NCI-H446 (cell line): Measurements from ENCODE around the gene SMIM36.
"Not testable (repeated sequence)": the region's sequence is repeated elsewhere in the genome, so short reads cannot be mapped to it uniquely, and the experiment has no call there.

Experiments
- DNase-seq, 2 experiments: peaks; one replicate each; lab custom pipeline; 2025; lab: John Stamatoyannopoulos, UW

SMIM36 gene

GRCh38 chr17:55433629-55434422, 77.4 kb downstream of the SMIM36 start:
- DNase-seq: no peak

GRCh38 chr17:55433029-55433628, 78.1 kb downstream of the SMIM36 start:
- no peak for DNase-seq

GRCh38 chr17:55432358-55433028, 78.8 kb downstream of the SMIM36 start:
- no peak for DNase-seq

GRCh38 chr17:55431914-55432313, 79.3 kb downstream of the SMIM36 start:
- not testable (repeated sequence) for DNase-seq

- no peak for DNase-seq
Observed at GRCh38 chr17:55430541-55431288, 80.5 kb downstream of the SMIM36 start.

- DNase-seq: no peak
Observed at GRCh38 chr17:55427587-55427882, 83.7 kb downstream of the SMIM36 start.

GRCh38 chr17:55426851-55427586, 84.2 kb downstream of the SMIM36 start:
- DNase-seq: no peak

GRCh38 chr17:55424893-55425540, 86.2 kb downstream of the SMIM36 start:
- no peak for DNase-seq

- DNase-seq: no peak
Observed at GRCh38 chr17:55423535-55423934, 87.7 kb downstream of the SMIM36 start.

- not testable (repeated sequence) for DNase-seq
Observed at GRCh38 chr17:55422828-55423164, 88.5 kb downstream of the SMIM36 start.

GRCh38 chr17:55421179-55421934, 89.9 kb downstream of the SMIM36 start, which contains the start of gene MMD:
Gene MMD, minus strand, starts transcription at chr17:55421835. Its CDS starts 140 bp downstream, at chr17:55421695.
- no peak for DNase-seq

- DNase-seq: no peak
Observed at GRCh38 chr17:55420776-55421178, 90.5 kb downstream of the SMIM36 start.

- DNase-seq: no peak
Observed at GRCh38 chr17:55420067-55420775, 91.0 kb downstream of the SMIM36 start.

GRCh38 chr17:55418369-55419268, 92.6 kb downstream of the SMIM36 start:
- DNase-seq: no peak

- DNase-seq: no peak
Observed at GRCh38 chr17:55417411-55418268, 93.6 kb downstream of the SMIM36 start.

- no peak for DNase-seq
Observed at GRCh38 chr17:55416470-55417052, 94.7 kb downstream of the SMIM36 start.

- DNase-seq: no peak
Observed at GRCh38 chr17:55416000-55416399, 95.3 kb downstream of the SMIM36 start.
